ENCODE data around the gene GNAL.
A peak's percentile ranks its signal among the peaks of the same experiment; 100 is the strongest.
"Not testable (repeated sequence)": the region's sequence is repeated elsewhere in the genome, so short reads cannot be mapped to it uniquely, and the experiment has no call there.

Gene GNAL

GRCh38 chr18:11854554-11854953, 165.5 kb downstream of the GNAL start:
- DNase-seq = not testable (repeated sequence)

- peak; percentile 98 for DNase-seq
Observed at GRCh38 chr18:11857177-11857887, 168.3 kb downstream of the GNAL start.

- DNase-seq = no peak
Observed at GRCh38 chr18:11859282-11859830, 170.3 kb downstream of the GNAL start.

- peak; percentile 72 for DNase-seq
Observed at GRCh38 chr18:11859903-11860407, 170.9 kb downstream of the GNAL start.

- no peak for DNase-seq
Observed at GRCh38 chr18:11860594-11861450, 171.8 kb downstream of the GNAL start.

- peak; percentile 71 for DNase-seq
Observed at GRCh38 chr18:11861583-11862288, 172.7 kb downstream of the GNAL start.

GRCh38 chr18:11862468-11863137, 173.5 kb downstream of the GNAL start:
- no peak for DNase-seq

GRCh38 chr18:11864471-11864870, 175.4 kb downstream of the GNAL start:
- no peak for DNase-seq

- DNase-seq = no peak
Observed at GRCh38 chr18:11865071-11865470, 176.0 kb downstream of the GNAL start.

GRCh38 chr18:11866329-11866728, 177.3 kb downstream of the GNAL start:
- no peak for DNase-seq

GRCh38 chr18:11866764-11867163, 177.7 kb downstream of the GNAL start:
- DNase-seq = no peak

GRCh38 chr18:11868230-11868629, 179.2 kb downstream of the GNAL start:
- no peak for DNase-seq

GRCh38 chr18:11871501-11871900, 182.4 kb downstream of the GNAL start:
- no peak for DNase-seq

GRCh38 chr18:11872479-11873136, 183.5 kb downstream of the GNAL start:
- no peak for DNase-seq

- no peak for DNase-seq
Observed at GRCh38 chr18:11873670-11874340, 184.7 kb downstream of the GNAL start.

GRCh38 chr18:11874676-11875075, 185.6 kb downstream of the GNAL start:
- DNase-seq = no peak

GRCh38 chr18:11877497-11878135, 188.6 kb downstream of the GNAL start:
- no peak for DNase-seq

- DNase-seq = no peak
Observed at GRCh38 chr18:11880586-11881304, 191.7 kb downstream of the GNAL start.

- no peak for DNase-seq
Observed at GRCh38 chr18:11882636-11883035, 193.6 kb downstream of the GNAL start.

- no peak for DNase-seq
Observed at GRCh38 chr18:11883153-11883552, 194.1 kb downstream of the GNAL start.

Data from fibroblast of skin of right quadriceps (primary cell).